B cell (primary cell): ENCODE results near the gene MBTD1.

ENCODE experiments used
- EZH2 ChIP-seq: IDR thresholded peaks from 2 replicates; pipeline ENCODE4 v1.6.1; 2012; ENCODE audit warnings: borderline replicate concordance, low read depth, mild to moderate bottlenecking, moderate library complexity, low read length; ENCODE audit not compliant: insufficient read depth, poor library complexity, severe bottlenecking
- TF ChIP-seq, protein P1 (sequence below): fragments of 200-600 bp; IDR thresholded peaks from one replicate; pipeline ENCODE4 v1.8.0; 2022; ENCODE audit warnings: antibody characterized with exemption, mild to moderate bottlenecking

DNA sequence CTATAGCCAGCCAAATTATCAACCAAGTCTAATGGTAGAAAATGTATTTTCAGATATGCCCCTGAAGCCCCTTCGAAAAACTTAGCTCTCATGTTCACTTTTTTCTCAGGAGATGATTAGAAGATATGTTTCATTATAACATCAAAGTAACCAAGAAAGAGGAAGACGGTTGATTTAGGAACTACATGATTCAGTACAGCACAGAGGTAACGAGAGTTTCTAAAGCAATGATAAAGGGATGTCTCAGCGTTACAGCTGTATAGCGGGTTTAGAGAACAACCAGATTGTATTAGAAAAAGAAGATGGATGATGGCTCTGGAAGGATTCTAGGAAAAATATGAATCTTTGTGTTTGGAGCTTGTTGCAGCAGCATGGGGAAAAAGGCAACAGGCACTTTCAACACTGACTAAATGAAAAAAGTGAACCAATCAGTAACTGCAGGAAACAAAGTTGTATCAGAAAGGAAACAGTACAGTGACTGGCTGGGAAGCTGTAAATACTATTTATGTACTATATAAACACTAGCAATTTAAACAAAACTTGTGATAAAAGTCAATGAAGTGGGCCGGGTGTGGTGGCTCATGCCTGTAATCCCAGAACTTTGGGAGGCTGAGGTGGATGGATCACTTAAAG, 21.5 kb downstream of the MBTD1 start:
- TF ChIP-seq, protein P1, sequence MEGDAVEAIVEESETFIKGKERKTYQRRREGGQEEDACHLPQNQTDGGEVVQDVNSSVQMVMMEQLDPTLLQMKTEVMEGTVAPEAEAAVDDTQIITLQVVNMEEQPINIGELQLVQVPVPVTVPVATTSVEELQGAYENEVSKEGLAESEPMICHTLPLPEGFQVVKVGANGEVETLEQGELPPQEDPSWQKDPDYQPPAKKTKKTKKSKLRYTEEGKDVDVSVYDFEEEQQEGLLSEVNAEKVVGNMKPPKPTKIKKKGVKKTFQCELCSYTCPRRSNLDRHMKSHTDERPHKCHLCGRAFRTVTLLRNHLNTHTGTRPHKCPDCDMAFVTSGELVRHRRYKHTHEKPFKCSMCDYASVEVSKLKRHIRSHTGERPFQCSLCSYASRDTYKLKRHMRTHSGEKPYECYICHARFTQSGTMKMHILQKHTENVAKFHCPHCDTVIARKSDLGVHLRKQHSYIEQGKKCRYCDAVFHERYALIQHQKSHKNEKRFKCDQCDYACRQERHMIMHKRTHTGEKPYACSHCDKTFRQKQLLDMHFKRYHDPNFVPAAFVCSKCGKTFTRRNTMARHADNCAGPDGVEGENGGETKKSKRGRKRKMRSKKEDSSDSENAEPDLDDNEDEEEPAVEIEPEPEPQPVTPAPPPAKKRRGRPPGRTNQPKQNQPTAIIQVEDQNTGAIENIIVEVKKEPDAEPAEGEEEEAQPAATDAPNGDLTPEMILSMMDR, result no peak
- no peak for TF ChIP-seq EZH2
